GM18508 (cell line): ENCODE data around the gene TM9SF3.

Experiments used
- ATAC-seq: cut with Tn5 transposase; IDR thresholded peaks from one replicate; pipeline ENCODE4 v1.9.1; 2021; ENCODE audit warnings: moderate number of reproducible peaks; ENCODE audit not compliant: insufficient read depth, unreplicated experiment

TM9SF3 gene

GRCh38 chr10:96488161-96488935 lies 98.5 kb downstream of the TM9SF3 start:
- ATAC-seq = no peak

- no peak for ATAC-seq
Measured at GRCh38 chr10:96482815-96483588, 103.8 kb downstream of the TM9SF3 start.

- no peak for ATAC-seq
Measured at GRCh38 chr10:96478355-96478754, 108.5 kb downstream of the TM9SF3 start.

GRCh38 chr10:96473866-96474265 lies 112.9 kb downstream of the TM9SF3 start:
- no peak for ATAC-seq

GRCh38 chr10:96470116-96470743 lies 116.6 kb downstream of the TM9SF3 start:
- ATAC-seq = no peak

GRCh38 chr10:96468845-96469244 lies 118.0 kb downstream of the TM9SF3 start:
- no peak for ATAC-seq
